HepG2 (cell line): ENCODE measurements around the gene KATNB1.

ENCODE experiments used
- CEBPB ChIP-seq: IDR thresholded peaks from 2 replicates; pipeline ENCODE4 v1.6.1; 2011; ENCODE audit warnings: low read depth, low read length, improper control_type of control experiment, borderline replicate concordance
- CREB1 ChIP-seq, 2 experiments: fragments of 450-650 bp in 1 of 2; IDR thresholded peaks; 2 replicates each; pipeline ENCODE4 v1.6.1; 2016 to 2017; ENCODE audit warnings: control low read depth in 1 of 2, mild to moderate bottlenecking in 1 of 2, missing compliant biosample characterization in 1 of 2, missing genetic modification characterization in 1 of 2
- CTCF ChIP-seq: sonication (generic); formaldehyde crosslinking; IDR thresholded peaks from 2 replicates; pipeline ENCODE4 v1.5.0; 2020; ENCODE audit warnings: mild to moderate bottlenecking, missing genetic modification reagents, moderate library complexity
- ELF4 ChIP-seq: sonication (generic); formaldehyde crosslinking; IDR thresholded peaks from 2 replicates; pipeline ENCODE4 v1.5.0; 2020; ENCODE audit warnings: missing genetic modification reagents, mild to moderate bottlenecking, moderate library complexity, borderline replicate concordance
- ERF ChIP-seq: IDR thresholded peaks from 2 replicates; pipeline ENCODE4 v1.6.1; 2018; ENCODE audit warnings: missing biosample characterization, missing genetic modification reagents
- FOXA1 ChIP-seq, 2 experiments: fragments of 450-650 bp in 1 of 2; sonication (generic) in 1 of 2; formaldehyde crosslinking in 1 of 2; IDR thresholded peaks; 2 replicates each; pipeline versions ENCODE4 v1.4.0 to v1.6.1; 2016 to 2020; ENCODE audit warnings: missing genetic modification reagents in 1 of 2
- FOXJ3 ChIP-seq: sonication (generic); formaldehyde crosslinking; IDR thresholded peaks from 2 replicates; pipeline ENCODE4 v1.4.0; 2020; ENCODE audit warnings: missing genetic modification reagents, mild to moderate bottlenecking, borderline replicate concordance
- PRDM10 ChIP-seq: sonication (generic); formaldehyde crosslinking; IDR thresholded peaks from 2 replicates; pipeline ENCODE4 v1.4.0; 2020; ENCODE audit warnings: low read depth, missing genetic modification reagents
- ZBTB40 ChIP-seq, 2 experiments: fragments of 450-650 bp in 1 of 2; sonication (generic) in 1 of 2; formaldehyde crosslinking in 1 of 2; IDR thresholded peaks; 2 replicates each; pipeline versions ENCODE4 v1.6.1 to v1.8.0; 2016 to 2022; ENCODE audit warnings: antibody characterized with exemption in 1 of 2, mild to moderate bottlenecking in 1 of 2, missing genetic modification reagents in 1 of 2
- ZNF766 ChIP-seq: sonication (generic); formaldehyde crosslinking; IDR thresholded peaks from 2 replicates; pipeline ENCODE4 v1.5.0; 2020; ENCODE audit warnings: missing genetic modification reagents, borderline replicate concordance

- TF ChIP-seq FOXJ3 (CRISPR knock-in tag) (no peak), ZNF766 (CRISPR knock-in tag) (no peak), ERF (CRISPR knock-in tag) (no peak), PRDM10 (CRISPR knock-in tag) (no peak), ELF4 (no peak), CREB1 (IDR thresholded peaks at IDR 0.05) (no peak), CREB1 (CRISPR knock-in tag; IDR thresholded peaks at IDR 0.05) (no peak), FOXA1 (IDR thresholded peaks at IDR 0.05) (no peak), FOXA1 (CRISPR knock-in tag; IDR thresholded peaks at IDR 0.05) (no peak), CEBPB (no peak), ZBTB40 (IDR thresholded peaks at IDR 0.05) (no peak), ZBTB40 (CRISPR knock-in tag; IDR thresholded peaks at IDR 0.05) (no peak), CTCF (CRISPR knock-in tag) (no peak; the same call in 1 of the 2 replicates)
Measured at GRCh38 chr16:57760357-57761160, 25.0 kb downstream of the KATNB1 start.
